Neuronal stem cell (in vitro differentiated cells): ENCODE results near the gene RAP2C.

Experiments used
- DNase-seq: peaks from one replicate; pipeline ENCODE4 v3.0.0-alpha.2; 2013; ENCODE audit warnings: low spot score
- H2AFZ ChIP-seq: one replicate; pipeline ENCODE4 v1.6.1; 2013; ENCODE audit warnings: mild to moderate bottlenecking, low read length, inconsistent platforms
- H2AK5ac ChIP-seq: 2 replicates; pipeline ENCODE4 v1.6.1; 2013; ENCODE audit warnings: low read depth, mild to moderate bottlenecking, inconsistent platforms, low read length, moderate library complexity, mixed read lengths
- H2BK120ac ChIP-seq: 2 replicates; pipeline ENCODE4 v1.6.1; 2013; ENCODE audit warnings: low read depth, mild to moderate bottlenecking, inconsistent platforms, low read length, moderate library complexity, mixed read lengths
- H2BK12ac ChIP-seq: one replicate; pipeline ENCODE4 v1.6.1; 2013; ENCODE audit warnings: low read length, inconsistent platforms
- H2BK15ac ChIP-seq: 2 replicates; pipeline ENCODE4 v1.6.1; 2013; ENCODE audit warnings: mild to moderate bottlenecking, low read length, inconsistent platforms, mixed read lengths
- H2BK5ac ChIP-seq: one replicate; pipeline ENCODE4 v1.6.1; 2013; ENCODE audit warnings: inconsistent platforms, mild to moderate bottlenecking, low read length, moderate library complexity
- H3K14ac ChIP-seq: one replicate; pipeline ENCODE4 v1.6.1; 2013; ENCODE audit warnings: low read length, inconsistent platforms
- H3K18ac ChIP-seq: 2 replicates; pipeline ENCODE4 v1.6.1; 2013; ENCODE audit warnings: low read length, inconsistent platforms
- H3K23ac ChIP-seq: 2 replicates; pipeline ENCODE4 v1.6.1; 2013; ENCODE audit warnings: low read depth, mild to moderate bottlenecking, mixed read lengths, low read length, inconsistent platforms; ENCODE audit not compliant: poor library complexity
- H3K27ac ChIP-seq: replicated peaks from 3 replicates; pipeline ENCODE4 v1.5.1; 2013; ENCODE audit warnings: low read length, inconsistent platforms
- H3K27me3 ChIP-seq, 3 experiments: 2 replicates each; pipeline ENCODE4 v1.6.1; 2013; ENCODE audit warnings: low read length in 3 of 3, mild to moderate bottlenecking in 2 of 3, inconsistent platforms in 1 of 3, low read depth in 1 of 3, mixed read lengths in 1 of 3, moderate library complexity in 1 of 3; ENCODE audit not compliant: control insufficient read depth in 3 of 3, insufficient read depth in 3 of 3
- H3K36me3 ChIP-seq, 2 donors: replicated peaks in 1 of 2; 2 replicates each; pipeline ENCODE4 v1.6.1; 2013; ENCODE audit warnings: low read length in 2 of 2; ENCODE audit not compliant: control insufficient read depth in 2 of 2, insufficient read depth in 2 of 2
- H3K4ac ChIP-seq: 2 replicates; pipeline ENCODE4 v1.6.1; 2013; ENCODE audit warnings: inconsistent platforms, mild to moderate bottlenecking, low read length, moderate library complexity
- H3K4me1 ChIP-seq, 2 donors: 1 replicate in 1 of 2; 2 replicates in 1 of 2; pipeline ENCODE4 v1.6.1; 2013; ENCODE audit warnings: low read length in 2 of 2, low read depth in 1 of 2; ENCODE audit not compliant: control insufficient read depth in 2 of 2, insufficient read depth in 1 of 2
- H3K4me2 ChIP-seq: one replicate; pipeline ENCODE4 v1.6.1; 2013; ENCODE audit warnings: mild to moderate bottlenecking, low read length, inconsistent platforms; ENCODE audit not compliant: insufficient read depth, poor library complexity, severe bottlenecking
- H3K4me3 ChIP-seq, 2 donors: 2 replicates each; pipeline ENCODE4 v1.5.1; 2013; ENCODE audit warnings: low read length in 2 of 2, mild to moderate bottlenecking in 2 of 2, inconsistent platforms in 1 of 2, moderate library complexity in 1 of 2
- H3K79me1 ChIP-seq: one replicate; pipeline ENCODE4 v1.6.1; 2013; ENCODE audit warnings: low read depth, mild to moderate bottlenecking, inconsistent platforms, low read length, moderate library complexity
- H3K9ac ChIP-seq: one replicate; pipeline ENCODE4 v1.6.1; 2013; ENCODE audit warnings: mild to moderate bottlenecking, low read depth, low read length, inconsistent platforms; ENCODE audit not compliant: poor library complexity
- H3K9me3 ChIP-seq, 2 donors: replicated peaks in 1 of 2; 2 replicates each; pipeline versions ENCODE3 to v1.6.1; 2013; ENCODE audit warnings: low read length in 2 of 2, mild to moderate bottlenecking in 2 of 2, inconsistent platforms in 1 of 2, low read depth in 1 of 2, mixed read lengths in 1 of 2, moderate library complexity in 1 of 2; ENCODE audit not compliant: control insufficient read depth in 2 of 2, insufficient read depth in 1 of 2
- H4K8ac ChIP-seq: one replicate; pipeline ENCODE4 v1.6.1; 2013; ENCODE audit warnings: low read depth, mild to moderate bottlenecking, inconsistent platforms, low read length, moderate library complexity
- H4K91ac ChIP-seq: one replicate; pipeline ENCODE4 v1.6.1; 2013; ENCODE audit warnings: low read length, low read depth, mild to moderate bottlenecking, inconsistent platforms; ENCODE audit not compliant: poor library complexity
- WGBS, 2 donors: extraction: QIAGEN DNeasy Blood & Tissue Kit; methylation state at CpG; one replicate each; pipeline ENCODE4 v1.1.7; 2013; ENCODE audit warnings: missing lambda C conversion rate in 2 of 2, mixed read lengths in 1 of 2; ENCODE audit not compliant: insufficient read length in 2 of 2, insufficient replicate concordance in 1 of 2; ENCODE audit errors: extremely low coverage in 2 of 2; 5-methylcytosine and 5-hydroxymethylcytosine counted together

The RAP2C gene

DNA sequence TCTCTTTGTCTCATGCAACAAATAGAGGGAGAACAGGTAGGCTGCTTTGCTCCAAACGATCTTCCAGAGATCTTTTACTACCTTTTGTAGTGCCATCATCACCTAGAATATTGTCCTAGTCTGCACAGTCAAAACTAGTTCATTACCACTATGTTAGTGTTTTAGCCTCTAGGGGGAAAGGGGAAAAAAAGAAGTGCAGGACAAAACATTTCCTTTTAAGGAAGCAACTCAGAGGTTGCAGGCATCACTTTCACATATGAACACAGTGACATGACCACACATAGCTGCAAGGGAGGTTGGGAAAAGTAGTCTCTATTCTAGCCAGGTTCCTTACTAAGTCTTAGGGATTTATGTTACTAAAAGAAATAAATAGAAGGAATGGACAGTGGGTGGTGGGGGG lies 39.3 kb upstream of the RAP2C start:
- H2BK120ac ChIP-seq: no peak overlapping the region
- H4K8ac ChIP-seq: no peak overlapping the region
- no peak overlapping the region for H3K9ac ChIP-seq
- no peak overlapping the region for H3K4me2 ChIP-seq
- H3K18ac ChIP-seq: no peak overlapping the region
- H3K4ac ChIP-seq: no peak overlapping the region
- no peaks in the 10 kb centered on the region for H3K79me1 ChIP-seq
- H3K27ac ChIP-seq: no peak overlapping the region
- H3K9me3 ChIP-seq: no peaks in the 10 kb centered on the region
- no peak overlapping the region for H3K14ac ChIP-seq
- no peak for DNase-seq
- no peak overlapping the region for H3K4me3 ChIP-seq
- H4K91ac ChIP-seq: no peak overlapping the region
- H2AK5ac ChIP-seq: no peak overlapping the region
- no peak overlapping the region for H2BK5ac ChIP-seq
- no peak overlapping the region for H2BK15ac ChIP-seq
- no peak overlapping the region for H2BK12ac ChIP-seq
- no peak overlapping the region for H3K23ac ChIP-seq
- no peaks in the 10 kb centered on the region for H3K27me3 ChIP-seq
- no peaks in the 10 kb centered on the region for H3K4me1 ChIP-seq
- no peak overlapping the region for H2AFZ ChIP-seq
- no CpG with 5 or more reads among the region's 1 CpG for WGBS, 2 donors
- no peaks in the 10 kb centered on the region for H3K36me3 ChIP-seq

DNA sequence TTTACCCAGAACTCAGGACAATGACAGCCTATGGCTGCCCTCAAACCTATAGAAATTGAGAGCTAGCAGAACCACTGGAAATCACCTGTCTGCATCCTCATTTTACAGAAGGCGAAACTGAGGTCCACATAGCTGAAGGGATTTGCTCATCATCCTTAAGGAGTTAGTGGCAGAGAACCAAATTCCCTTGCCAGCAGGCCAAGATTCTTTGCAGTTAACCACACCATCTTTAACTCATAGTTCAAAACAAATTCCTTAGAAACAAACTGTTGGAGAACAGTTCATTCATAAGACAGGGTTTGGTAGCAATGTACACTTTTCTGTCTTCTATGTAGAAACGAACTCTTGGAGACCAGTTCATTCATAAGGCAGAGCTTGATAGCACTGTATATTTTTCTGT lies 37.9 kb upstream of the RAP2C start:
- Histone ChIP-seq H3K27me3 (no peaks in the 10 kb centered on the region), H3K23ac (no peak overlapping the region), H3K4ac (no peak overlapping the region), H3K4me2 (no peak overlapping the region), H3K9me3 (no peaks in the 10 kb centered on the region), H2AK5ac (no peak overlapping the region), H4K91ac (no peak overlapping the region), H4K8ac (no peak overlapping the region), H3K36me3 (no peaks in the 10 kb centered on the region), H3K4me1 (no peaks in the 10 kb centered on the region), H2BK12ac (no peak overlapping the region), H3K4me3 (no peak overlapping the region), H3K18ac (no peak overlapping the region), H2AFZ (no peak overlapping the region), H3K27ac (no peak overlapping the region), H2BK120ac (no peak overlapping the region), H2BK5ac (no peak overlapping the region), H3K79me1 (no peaks in the 10 kb centered on the region), H3K14ac (no peak overlapping the region), H2BK15ac (no peak overlapping the region), H3K9ac (no peak overlapping the region)
- DNase-seq: no peak
- no CpG with 5 or more reads among the region's 2 CpGs for WGBS, 2 donors

DNA sequence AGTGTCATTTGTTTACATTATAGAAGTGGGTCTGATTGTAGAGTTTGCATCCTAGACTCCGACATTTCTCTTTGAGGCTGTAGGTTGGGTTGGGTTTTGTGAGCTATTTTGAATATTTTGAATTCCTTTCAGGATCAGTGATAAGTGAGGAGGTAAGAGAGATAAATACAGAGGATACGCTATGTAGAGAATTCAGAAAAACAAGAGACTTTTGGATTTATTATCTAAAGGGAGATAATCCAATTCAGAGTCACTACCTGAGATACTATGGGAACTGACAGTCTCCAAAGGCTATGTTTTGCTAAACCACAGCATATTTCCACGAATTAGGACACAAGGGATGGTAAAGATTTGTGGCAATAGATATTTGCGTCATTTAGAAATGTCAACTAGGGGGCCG lies 16.9 kb upstream of the RAP2C start:
- H2AFZ ChIP-seq: no peak overlapping the region
- no peak overlapping the region for H2BK15ac ChIP-seq
- H3K27ac ChIP-seq: no peak overlapping the region
- no peaks in the 10 kb centered on the region for H3K9me3 ChIP-seq
- H3K4me3 ChIP-seq: no peak overlapping the region
- no peaks in the 10 kb centered on the region for H3K79me1 ChIP-seq
- no peak overlapping the region for H3K23ac ChIP-seq
- no peaks in the 10 kb centered on the region for H3K36me3 ChIP-seq
- WGBS, 2 donors: no CpG with 5 or more reads among the region's 5 CpGs
- no peak overlapping the region for H3K18ac ChIP-seq
- H4K91ac ChIP-seq: no peak overlapping the region
- no peak for DNase-seq
- no peak overlapping the region for H3K4me2 ChIP-seq
- no peak overlapping the region for H3K4ac ChIP-seq
- no peak overlapping the region for H2BK5ac ChIP-seq
- H3K9ac ChIP-seq: no peak overlapping the region
- no peak overlapping the region for H3K14ac ChIP-seq
- no peaks in the 10 kb centered on the region for H3K27me3 ChIP-seq
- no peak overlapping the region for H2BK120ac ChIP-seq
- no peak overlapping the region for H4K8ac ChIP-seq
- no peak overlapping the region for H2AK5ac ChIP-seq
- no peak overlapping the region for H2BK12ac ChIP-seq
- H3K4me1 ChIP-seq: no peaks in the 10 kb centered on the region

DNA sequence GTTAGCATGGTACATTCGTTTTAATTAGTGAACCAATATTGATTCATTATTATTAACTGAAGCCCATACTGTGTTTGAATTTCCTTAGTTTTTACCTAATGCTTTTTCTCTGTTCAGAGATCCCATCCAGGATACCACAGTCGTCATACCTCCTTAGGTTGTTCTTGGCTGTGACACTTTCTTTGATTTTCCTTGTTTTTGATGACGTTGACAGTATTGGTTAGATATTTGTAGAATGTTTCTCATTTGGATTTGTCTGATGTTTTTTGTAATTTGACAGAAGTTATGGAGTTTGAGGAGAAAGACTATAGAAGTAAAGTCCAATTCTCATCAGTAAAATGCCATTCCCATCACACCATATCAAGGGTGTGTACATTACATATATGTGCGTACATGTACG lies 16.2 kb upstream of the RAP2C start:
- Histone ChIP-seq H3K4me2 (no peak overlapping the region), H3K4me1 (no peaks in the 10 kb centered on the region), H3K79me1 (no peaks in the 10 kb centered on the region), H3K27me3 (no peaks in the 10 kb centered on the region), H3K36me3 (no peaks in the 10 kb centered on the region), H2AFZ (no peak overlapping the region), H3K4ac (no peak overlapping the region), H2AK5ac (no peak overlapping the region), H2BK15ac (no peak overlapping the region), H3K9me3 (no peaks in the 10 kb centered on the region), H3K23ac (no peak overlapping the region), H3K14ac (no peak overlapping the region), H2BK12ac (no peak overlapping the region), H4K91ac (no peak overlapping the region), H2BK5ac (no peak overlapping the region), H2BK120ac (no peak overlapping the region), H3K27ac (no peak overlapping the region), H3K9ac (no peak overlapping the region), H3K4me3 (no peak overlapping the region), H4K8ac (no peak overlapping the region), H3K18ac (no peak overlapping the region)
- no peak for DNase-seq
- no CpG with 5 or more reads among the region's 5 CpGs for WGBS, 2 donors
